GM23338 (cell line): ENCODE data around the gene N4BP2.

Source experiments
- CTCF ChIP-seq, 2 experiments: fragments of 200-600 bp in 1 of 2; sonication (generic) in 1 of 2; conservative IDR thresholded peaks; 2 replicates each; pipeline versions ENCODE4 v1.5.1 to v1.6.1; 2016 to 2017; ENCODE audit warnings: antibody characterized with exemption in 2 of 2, low read depth in 2 of 2, mild to moderate bottlenecking in 2 of 2, moderate library complexity in 1 of 2
- EZH2 ChIP-seq: fragments of 200-600 bp; sonication (generic); IDR thresholded peaks from one replicate; pipeline ENCODE4 v1.8.0; 2017; ENCODE audit warnings: antibody characterized with exemption, mild to moderate bottlenecking, low read depth; ENCODE audit not compliant: unreplicated experiment
- EZH2phosphoT487 ChIP-seq: fragments of 200-600 bp; sonication (generic); IDR thresholded peaks from one replicate; pipeline ENCODE4 v1.8.1; 2018; ENCODE audit warnings: antibody characterized with exemption; ENCODE audit not compliant: unreplicated experiment
- NANOG ChIP-seq: IDR thresholded peaks from 2 replicates; pipeline ENCODE4 v1.6.1; 2016; ENCODE audit warnings: antibody characterized with exemption, borderline replicate concordance
- POLR2AphosphoS5 ChIP-seq: IDR thresholded peaks from 2 replicates; pipeline ENCODE4 v1.6.1; 2016; ENCODE audit warnings: antibody characterized with exemption, low read depth
- STAT1 ChIP-seq: IDR thresholded peaks from one replicate; pipeline ENCODE4 v1.6.1; 2016; ENCODE audit warnings: antibody characterized with exemption; ENCODE audit not compliant: unreplicated experiment

- no peak for TF ChIP-seq CTCF (conservative IDR thresholded peaks at IDR 0.05; ENCODE audit: low read depth in 2 of 2)
- no peak for TF ChIP-seq POLR2AphosphoS5
- TF ChIP-seq STAT1, result no peak
- no peak for TF ChIP-seq EZH2
- no peak for TF ChIP-seq NANOG
- TF ChIP-seq EZH2phosphoT487, result no peak
These were observed 103.6 kb downstream of the N4BP2 start for GRCh38 chr4:40160258-40160657.
